IPS-15b (cell line): ENCODE data around the gene HNRNPA2B1.
A peak's percentile ranks its signal among the peaks of the same experiment; 100 is the strongest.
"Not testable (repeated sequence)": the region's sequence is repeated elsewhere in the genome, so short reads cannot be mapped to it uniquely, and the experiment has no call there.

ENCODE experiments used
- H3K27me3 ChIP-seq: one replicate; pipeline ENCODE4 v1.6.1; 2013; ENCODE audit warnings: low read length; ENCODE audit not compliant: control insufficient read depth, insufficient read depth
- H3K36me3 ChIP-seq: one replicate; pipeline ENCODE4 v1.6.1; 2013; ENCODE audit warnings: low read length; ENCODE audit not compliant: control insufficient read depth, insufficient read depth
- H3K4me1 ChIP-seq: one replicate; pipeline ENCODE4 v1.6.1; 2013; ENCODE audit warnings: mild to moderate bottlenecking, low read length; ENCODE audit not compliant: control insufficient read depth, insufficient read depth
- H3K4me3 ChIP-seq: one replicate; pipeline ENCODE4 v1.5.1; 2013; ENCODE audit warnings: low read depth, low read length
- H3K9ac ChIP-seq: one replicate; pipeline ENCODE4 v1.6.1; 2013; ENCODE audit warnings: low read depth, mild to moderate bottlenecking, low read length
- H3K9me3 ChIP-seq: one replicate; pipeline ENCODE4 v1.6.1; 2013; ENCODE audit warnings: mild to moderate bottlenecking, low read length; ENCODE audit not compliant: control insufficient read depth, insufficient read depth

HNRNPA2B1 gene

DNA sequence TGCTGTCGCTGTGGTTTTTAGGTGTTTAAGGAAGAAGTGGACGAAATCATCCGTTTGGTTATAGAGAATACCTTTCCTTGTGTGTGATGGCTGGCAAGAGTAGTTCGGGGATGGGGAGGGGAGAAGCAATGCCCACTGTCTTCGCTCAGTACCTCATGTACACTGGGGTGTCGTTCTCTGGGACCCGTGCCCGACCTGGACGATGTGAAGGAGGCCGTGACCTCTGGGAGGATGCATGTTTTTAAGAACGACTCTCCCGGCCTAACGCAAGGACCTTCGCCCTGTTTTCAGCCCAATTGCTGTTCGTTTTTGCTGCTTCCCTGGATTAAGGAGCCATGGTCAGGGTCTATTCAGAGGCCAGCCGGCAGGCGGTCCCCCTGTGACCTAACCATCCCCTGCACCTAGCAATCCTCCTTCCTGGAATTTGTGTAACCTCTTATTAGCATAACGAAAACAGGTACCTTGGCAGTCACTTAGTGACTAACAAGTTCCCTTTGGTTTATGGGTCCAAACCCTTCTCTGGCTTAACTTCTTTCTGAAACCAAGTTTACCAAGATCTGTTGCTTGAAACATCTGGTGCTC is 47.2 kb downstream of the HNRNPA2B1 start:
- Histone ChIP-seq H3K9me3 (no peaks in the 10 kb centered on the region), H3K36me3 (no peaks in the 10 kb centered on the region), H3K27me3 (no peaks in the 10 kb centered on the region), H3K4me3 (peak overlapping the region; percentile 84), H3K9ac (peak overlapping the region; percentile 70), H3K4me1 (peaks cover 19% of the 10 kb centered on the region)

DNA sequence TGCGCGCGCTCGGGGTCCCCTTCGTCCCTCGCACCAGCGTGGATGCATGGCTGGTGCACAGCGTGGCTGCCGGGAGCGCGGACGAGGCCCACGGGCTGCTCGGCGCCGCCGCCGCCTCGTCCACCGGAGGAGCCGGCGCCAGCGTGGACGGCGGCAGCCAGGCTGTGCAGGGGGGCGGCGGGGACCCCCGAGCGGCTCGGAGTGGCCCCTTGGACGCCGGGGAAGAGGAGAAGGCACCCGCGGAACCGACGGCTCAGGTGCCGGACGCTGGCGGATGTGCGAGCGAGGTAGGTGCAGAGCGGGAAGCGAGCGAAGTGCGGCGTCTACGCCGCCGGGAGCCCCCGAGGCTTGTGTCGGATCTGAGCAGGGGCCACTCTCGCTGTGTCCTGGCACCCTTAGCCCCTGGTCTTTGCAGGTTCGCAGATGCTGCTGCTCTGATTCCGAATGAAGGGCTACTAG is 47.7 kb downstream of the HNRNPA2B1 start:
- not testable (repeated sequence) for H3K27me3 ChIP-seq, H3K9me3 ChIP-seq, H3K36me3 ChIP-seq
- Histone ChIP-seq H3K4me1 (peaks cover 19% of the 10 kb centered on the region), H3K4me3 (peak overlapping the region; percentile 84), H3K9ac (peak overlapping the region; percentile 70)

DNA sequence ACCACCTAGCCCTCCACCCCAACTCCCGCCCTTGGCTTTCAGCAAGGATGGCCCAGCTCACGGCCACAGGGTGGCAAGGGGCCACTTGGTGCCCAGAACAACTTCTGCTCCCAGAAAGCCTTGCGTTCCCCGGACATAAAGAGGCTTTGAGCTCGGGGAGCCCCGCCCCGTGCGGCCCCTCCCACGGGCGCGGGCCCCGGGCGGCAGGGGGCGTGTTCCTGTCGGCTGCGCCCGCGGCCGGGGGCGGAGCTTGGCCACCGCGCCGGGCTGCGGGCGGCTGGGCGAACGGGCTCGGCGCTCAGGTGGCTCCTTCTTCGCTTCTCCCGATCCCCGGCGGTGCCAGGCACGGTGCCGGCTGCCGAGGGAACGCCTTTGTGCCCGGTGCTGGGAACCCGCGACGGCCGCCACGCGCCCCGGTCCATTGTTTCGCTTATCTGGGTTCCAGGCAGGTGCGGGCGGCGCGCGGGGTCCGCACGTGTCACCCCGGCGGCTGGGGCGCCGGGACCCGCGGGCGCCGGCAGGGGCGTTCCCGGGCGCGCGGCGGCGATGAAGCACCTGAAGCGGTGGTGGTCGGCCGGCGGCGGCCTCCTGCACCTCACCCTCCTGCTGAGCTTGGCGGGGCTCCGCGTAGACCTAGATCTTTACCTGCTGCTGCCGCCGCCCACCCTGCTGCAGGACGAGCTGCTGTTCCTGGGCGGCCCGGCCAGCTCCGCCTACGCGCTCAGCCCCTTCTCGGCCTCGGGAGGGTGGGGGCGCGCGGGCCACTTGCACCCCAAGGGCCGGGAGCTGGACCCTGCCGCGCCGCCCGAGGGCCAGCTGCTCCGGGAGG is 48.4 kb downstream of the HNRNPA2B1 start, which contains the start of gene NFE2L3:
Gene NFE2L3 (plus strand): TSS at position 246 of the 829 bp plus-strand sequence. CDS start 301 bp downstream, at position 547.
- no peaks in the 10 kb centered on the region for H3K36me3 ChIP-seq
- no peaks in the 10 kb centered on the region for H3K27me3 ChIP-seq
- peaks cover 2% of the 10 kb centered on the region for H3K9me3 ChIP-seq
- peak within 1 kb of the TSS; percentile 70 for H3K9ac ChIP-seq
- peak within 1 kb of the TSS; percentile 84 for H3K4me3 ChIP-seq
- H3K4me1 ChIP-seq, result peaks cover 19% of the 10 kb centered on the region

- Histone ChIP-seq H3K4me1 (peaks cover 19% of the 10 kb centered on the region), H3K27me3 (no peaks in the 10 kb centered on the region), H3K4me3 (peak overlapping the region; percentile 28), H3K36me3 (no peaks in the 10 kb centered on the region), H3K9ac (no peak overlapping the region), H3K9me3 (peaks cover 5% of the 10 kb centered on the region)
Observed at GRCh38 chr7:26151650-26151952, 48.9 kb downstream of the HNRNPA2B1 start.

- Histone ChIP-seq H3K9me3 (peaks cover 5% of the 10 kb centered on the region), H3K36me3 (no peaks in the 10 kb centered on the region), H3K4me1 (peaks cover 18% of the 10 kb centered on the region), H3K9ac (no peak overlapping the region), H3K27me3 (no peaks in the 10 kb centered on the region), H3K4me3 (no peak overlapping the region)
Observed at GRCh38 chr7:26151096-26151495, 49.5 kb downstream of the HNRNPA2B1 start.

DNA sequence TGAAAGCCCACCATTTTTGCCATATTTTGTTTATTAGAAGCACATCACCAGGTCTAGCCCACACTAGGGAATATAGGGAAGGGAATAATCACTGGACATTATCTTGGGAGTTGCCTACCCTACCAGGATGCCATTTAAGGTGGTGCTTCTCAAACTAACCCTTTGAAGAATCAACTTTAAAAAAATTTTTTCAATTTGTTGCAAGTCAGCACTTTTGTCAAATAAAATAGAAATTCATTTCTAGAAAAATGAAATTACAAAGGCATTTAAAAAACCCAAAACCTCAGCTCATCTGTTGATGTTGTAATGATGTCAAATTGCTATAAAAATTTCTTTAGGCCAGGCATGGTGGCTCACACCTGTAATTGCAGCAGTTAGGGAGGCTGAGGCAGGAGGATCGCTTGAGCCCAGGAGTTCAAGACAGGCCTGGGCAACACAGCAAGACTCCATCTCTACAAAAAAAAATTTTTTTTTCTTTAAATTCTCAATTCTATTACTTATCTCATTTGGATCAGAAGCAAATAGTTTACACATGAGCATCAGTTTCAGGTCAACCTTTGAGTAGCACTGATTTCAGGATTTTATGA is 51.1 kb downstream of the HNRNPA2B1 start:
- no peak overlapping the region for H3K4me3 ChIP-seq
- no peak overlapping the region for H3K9ac ChIP-seq
- H3K36me3 ChIP-seq, result no peaks in the 10 kb centered on the region
- peaks cover 5% of the 10 kb centered on the region for H3K9me3 ChIP-seq
- H3K4me1 ChIP-seq, result peaks cover 4% of the 10 kb centered on the region
- no peaks in the 10 kb centered on the region for H3K27me3 ChIP-seq

DNA sequence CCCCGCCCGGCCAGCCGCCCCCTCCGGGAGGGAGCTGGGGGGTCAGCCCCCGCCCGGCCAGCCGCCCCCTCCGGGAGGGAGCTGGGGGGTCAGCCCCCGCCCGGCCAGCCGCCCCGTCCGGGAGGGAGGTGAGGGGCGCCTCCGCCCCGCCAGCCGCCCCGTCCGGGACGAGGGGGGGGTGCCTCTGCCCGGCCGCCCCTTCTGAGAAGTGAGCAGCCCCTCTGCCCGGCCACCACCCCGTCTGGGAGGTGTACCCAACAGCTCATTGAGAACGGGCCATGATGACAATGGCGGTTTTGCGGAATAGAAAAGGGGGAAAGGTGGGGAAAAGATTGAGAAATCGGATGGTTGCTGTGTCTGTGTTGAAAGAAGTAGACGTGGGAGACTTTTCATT is 52.2 kb downstream of the HNRNPA2B1 start:
- H3K4me1 ChIP-seq, H3K9me3 ChIP-seq, H3K36me3 ChIP-seq, H3K9ac ChIP-seq, H3K27me3 ChIP-seq, H3K4me3 ChIP-seq: not testable (repeated sequence)

DNA sequence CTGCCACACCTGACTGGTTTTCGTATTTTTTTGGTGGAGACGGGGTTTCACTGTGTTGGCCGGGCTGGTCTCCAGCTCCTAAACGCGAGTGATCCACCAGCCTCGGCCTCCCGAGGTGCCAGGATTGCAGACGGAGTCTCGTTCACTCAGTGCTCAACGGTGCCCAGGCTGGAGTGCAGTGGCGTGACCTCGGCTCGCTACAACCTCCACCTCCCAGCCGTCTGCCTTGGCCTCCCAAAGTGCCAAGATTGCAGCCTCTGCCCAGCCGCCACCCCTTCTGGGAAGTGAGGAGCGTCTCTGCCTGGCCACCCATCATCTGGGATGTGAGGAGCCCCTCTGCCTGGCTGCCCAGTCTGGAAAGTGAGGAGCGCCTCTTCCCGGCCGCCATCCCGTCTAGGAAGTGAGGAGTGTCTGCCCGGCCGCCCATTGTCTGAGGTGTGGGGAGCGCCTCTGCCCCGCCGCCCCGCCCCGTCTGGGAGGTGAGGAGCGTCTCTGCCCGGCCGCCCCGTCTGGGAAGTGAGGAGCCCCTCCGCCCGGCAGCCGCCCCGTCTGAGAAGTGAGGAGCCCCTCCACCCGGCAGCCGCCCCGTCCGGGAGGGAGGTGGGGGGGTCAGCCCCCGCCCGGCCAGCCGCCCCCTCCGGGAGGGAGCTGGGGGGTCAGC is 52.8 kb downstream of the HNRNPA2B1 start:
- H3K9ac ChIP-seq, H3K36me3 ChIP-seq, H3K4me3 ChIP-seq, H3K27me3 ChIP-seq, H3K9me3 ChIP-seq, H3K4me1 ChIP-seq: not testable (repeated sequence)

- H3K4me1 ChIP-seq, result no peaks in the 10 kb centered on the region
- no peak overlapping the region for H3K4me3 ChIP-seq
- H3K9me3 ChIP-seq, result peaks cover 5% of the 10 kb centered on the region
- no peak overlapping the region for H3K9ac ChIP-seq
- no peaks in the 10 kb centered on the region for H3K27me3 ChIP-seq
- H3K36me3 ChIP-seq, result no peaks in the 10 kb centered on the region
Observed at GRCh38 chr7:26147030-26147429, 53.5 kb downstream of the HNRNPA2B1 start.

DNA sequence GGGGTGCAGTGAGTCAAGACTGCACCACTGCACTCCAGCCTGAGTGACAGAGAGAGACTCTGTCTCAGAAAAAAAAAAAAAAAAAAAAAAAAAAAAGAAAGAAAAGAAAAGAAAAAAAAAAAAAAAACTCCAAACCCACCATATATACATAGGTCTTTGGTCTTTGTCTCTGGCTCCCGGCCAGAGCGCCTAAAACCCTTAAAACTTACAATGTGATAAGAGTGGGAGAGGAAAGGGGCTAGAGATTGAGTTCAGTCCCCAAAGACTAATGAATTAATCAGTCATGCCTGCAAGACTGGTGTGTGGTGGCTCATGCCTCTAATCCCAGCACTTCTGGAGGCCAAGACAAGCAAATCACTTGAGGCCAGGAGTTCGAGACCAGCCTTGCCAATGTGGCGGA is 55.3 kb downstream of the HNRNPA2B1 start:
- H3K36me3 ChIP-seq, result no peaks in the 10 kb centered on the region
- no peaks in the 10 kb centered on the region for H3K4me1 ChIP-seq
- H3K4me3 ChIP-seq, result no peak overlapping the region
- H3K9me3 ChIP-seq, result peaks cover 5% of the 10 kb centered on the region
- H3K27me3 ChIP-seq, result no peaks in the 10 kb centered on the region
- no peak overlapping the region for H3K9ac ChIP-seq

DNA sequence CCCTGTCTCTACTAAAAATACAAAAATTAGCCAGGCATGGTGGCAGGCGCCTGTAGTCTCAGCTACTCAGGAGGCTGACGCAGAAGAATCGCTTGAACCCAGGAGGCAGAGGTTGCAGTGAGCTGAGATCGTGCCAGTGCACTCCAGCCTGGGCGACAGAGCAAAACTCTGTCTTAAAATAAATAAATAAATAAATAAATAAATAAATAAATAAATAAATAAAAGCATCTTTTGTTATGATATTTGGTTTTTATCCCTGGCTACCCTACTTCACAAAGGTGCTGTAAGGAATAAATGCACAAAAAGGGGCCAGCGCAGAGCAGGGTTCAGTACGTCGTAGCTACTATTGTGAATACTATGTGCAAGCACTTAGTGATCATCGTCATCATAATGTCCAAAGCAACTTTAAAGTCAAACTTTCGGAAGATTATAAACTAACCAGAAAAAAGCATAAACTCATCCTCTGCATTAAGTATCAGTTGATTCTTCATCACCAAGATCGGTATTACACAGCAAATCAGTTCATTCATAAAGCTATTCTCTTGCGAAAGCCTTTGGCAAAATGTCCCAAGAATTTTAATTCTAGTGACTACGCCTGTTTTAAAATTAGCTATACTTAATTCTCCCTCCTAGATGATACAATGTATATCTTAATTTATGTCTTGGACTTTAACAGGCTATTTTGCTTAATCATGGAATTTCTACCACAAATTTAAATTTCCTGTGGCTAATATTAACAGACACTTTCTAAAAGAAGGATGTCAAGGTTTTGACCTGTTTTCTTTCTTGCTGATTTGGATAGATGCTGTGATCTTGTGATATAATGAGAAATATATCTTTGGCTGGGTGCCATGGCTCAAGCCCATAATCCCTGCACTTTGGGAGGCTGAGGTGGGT is 56.1 kb downstream of the HNRNPA2B1 start:
- H3K9ac ChIP-seq, result no peak overlapping the region
- H3K4me3 ChIP-seq, result no peak overlapping the region
- H3K4me1 ChIP-seq, result no peaks in the 10 kb centered on the region
- H3K9me3 ChIP-seq, result peaks cover 5% of the 10 kb centered on the region
- H3K36me3 ChIP-seq, result no peaks in the 10 kb centered on the region
- H3K27me3 ChIP-seq, result no peaks in the 10 kb centered on the region
